Activated B cell treated with CpG ODN at 0.5 μM for 24 hours (primary cell): Measurements from ENCODE around the gene PLPP1. TPM values are rescaled to one million over a fixed set of nuclear protein-coding genes. Genes with fewer than 3 reads are reported as not detected.

Experiments
- ATAC-seq: fragments of 200-7000 bp; cut with Tn5 transposase; one replicate; pipeline ENCODE4 v1.10.0; 2021; ENCODE audit warnings: low read depth, mild to moderate bottlenecking, moderate library complexity
- CTCF ChIA-PET: fragments of 350-600 bp; sonication (Branson Sonifier 250); formaldehyde crosslinking; loops from one replicate; lab custom pipeline; 2021; ENCODE audit warnings: antibody characterized with exemption; lab: Charles Lee
- POLR2A ChIA-PET: fragments of 350-600 bp; sonication (Branson Sonifier 250); formaldehyde crosslinking; loops from one replicate; lab custom pipeline; 2021; ENCODE audit warnings: antibody characterized with exemption; lab: Charles Lee
- DNase-seq: peaks from one replicate; pipeline ENCODE4 v3.0.0; 2022
- H3K27ac Mint-ChIP-seq: one replicate; pipeline ENCODE4 v1.8.0; 2020; ENCODE audit warnings: mixed read lengths
- H3K27me3 Mint-ChIP-seq: one replicate; pipeline ENCODE4 v1.8.0; 2021; ENCODE audit warnings: mixed read lengths
- H3K36me3 Mint-ChIP-seq: one replicate; pipeline ENCODE4 v1.8.0; 2021; ENCODE audit warnings: low read depth, mixed read lengths
- H3K4me1 Mint-ChIP-seq: one replicate; pipeline ENCODE4 v1.8.0; 2021; ENCODE audit warnings: mixed read lengths
- H3K4me3 Mint-ChIP-seq: one replicate; pipeline ENCODE4 v1.8.0; 2020; ENCODE audit warnings: mild to moderate bottlenecking, mixed read lengths
- H3K9me3 Mint-ChIP-seq: one replicate; pipeline ENCODE4 v1.8.0; 2020; ENCODE audit warnings: mixed read lengths
- CTCF ChIP-seq: fragments of 200-600 bp; IDR thresholded peaks from one replicate; pipeline ENCODE4 v1.8.0; 2022; ENCODE audit warnings: antibody characterized with exemption, mild to moderate bottlenecking
- intact Hi-C: fragments of 100-400 bp; cut with micrococcal nuclease; formaldehyde crosslinking; loops from one replicate; pipeline ENCODE4 v1.15.1; 2024
- total RNA-seq: library from RNA; stranded (reverse); gene quantifications from 2 replicates; pipeline ENCODE4 v1.2.3, GENCODE V29; 2022

The PLPP1 gene
- total RNA-seq, 1 donor from 2014 or later: 12.0 TPM

- no peaks in the 10 kb centered on the region for H3K9me3 Mint-ChIP-seq
These were observed 23.7 kb upstream of the PLPP1 start for GRCh38 chr5:55558484-55558883.

GRCh38 chr5:55557123-55557522, 22.4 kb upstream of the PLPP1 start:
- H3K4me1 Mint-ChIP-seq: no peaks in the 10 kb centered on the region
- TF ChIP-seq CTCF: no peak
- ATAC-seq: no peak
- ChIA-PET CTCF (no interaction called here), POLR2A (no interaction called here)
- no peak overlapping the region for H3K4me3 Mint-ChIP-seq
- H3K27ac Mint-ChIP-seq: no peak overlapping the region
- H3K27me3 Mint-ChIP-seq: peaks cover 2% of the 10 kb centered on the region
- no peak for DNase-seq
- H3K36me3 Mint-ChIP-seq: no peaks in the 10 kb centered on the region
- intact Hi-C loops: no loop called here
- H3K9me3 Mint-ChIP-seq: no peaks in the 10 kb centered on the region

More at GRCh38 chr5:55558484-55558883, 23.7 kb upstream of the PLPP1 start:
- Mint-ChIP-seq H3K4me1 (no peaks in the 10 kb centered on the region), H3K36me3 (no peaks in the 10 kb centered on the region), H3K27me3 (no peaks in the 10 kb centered on the region), H3K27ac (no peak overlapping the region), H3K4me3 (no peak overlapping the region)
- TF ChIP-seq CTCF: no peak
- CTCF ChIA-PET: no interaction called here
- no peak for ATAC-seq
- intact Hi-C loops: no loop called here
- POLR2A ChIA-PET: no interaction called here
- DNase-seq: no peak

GRCh38 chr5:55554585-55555202, 19.9 kb upstream of the PLPP1 start:
- no peak overlapping the region for H3K27ac Mint-ChIP-seq
- intact Hi-C loops: no loop called here
- CTCF ChIA-PET: no interaction called here
- no peak for TF ChIP-seq CTCF
- H3K4me3 Mint-ChIP-seq: no peak overlapping the region
- H3K36me3 Mint-ChIP-seq: no peaks in the 10 kb centered on the region
- H3K27me3 Mint-ChIP-seq: peaks cover 11% of the 10 kb centered on the region
- POLR2A ChIA-PET: no interaction called here
- no peak for DNase-seq
- H3K9me3 Mint-ChIP-seq: no peaks in the 10 kb centered on the region
- ATAC-seq: no peak
- no peaks in the 10 kb centered on the region for H3K4me1 Mint-ChIP-seq

- ATAC-seq (no peak), DNase-seq (no peak)
- no peaks in the 10 kb centered on the region for H3K9me3 Mint-ChIP-seq
- ChIA-PET POLR2A (no interaction called here), CTCF (no interaction called here)
- intact Hi-C loops: no loop called here
- no peak overlapping the region for H3K4me3 Mint-ChIP-seq
- TF ChIP-seq CTCF: no peak
- no peaks in the 10 kb centered on the region for H3K36me3 Mint-ChIP-seq
- H3K27ac Mint-ChIP-seq: no peak overlapping the region
- peaks cover 21% of the 10 kb centered on the region for H3K27me3 Mint-ChIP-seq
- H3K4me1 Mint-ChIP-seq: no peaks in the 10 kb centered on the region
These were observed 17.1 kb upstream of the PLPP1 start for GRCh38 chr5:55551904-55552303.

- ChIA-PET CTCF (no interaction called here), POLR2A (no interaction called here)
- Mint-ChIP-seq H3K9me3 (no peaks in the 10 kb centered on the region), H3K36me3 (no peaks in the 10 kb centered on the region), H3K4me3 (no peak overlapping the region), H3K27ac (no peak overlapping the region), H3K4me1 (no peaks in the 10 kb centered on the region), H3K27me3 (peaks cover 21% of the 10 kb centered on the region)
- TF ChIP-seq CTCF: no peak
- intact Hi-C loops: no loop called here
- DNase-seq (no peak), ATAC-seq (no peak)
These were observed 16.6 kb upstream of the PLPP1 start for GRCh38 chr5:55551358-55551757.
